ENCODE data around the gene SCN8A.
"Not testable (repeated sequence)": the region's sequence is repeated elsewhere in the genome, so short reads cannot be mapped to it uniquely, and the experiment has no call there.

Gene SCN8A

DNA sequence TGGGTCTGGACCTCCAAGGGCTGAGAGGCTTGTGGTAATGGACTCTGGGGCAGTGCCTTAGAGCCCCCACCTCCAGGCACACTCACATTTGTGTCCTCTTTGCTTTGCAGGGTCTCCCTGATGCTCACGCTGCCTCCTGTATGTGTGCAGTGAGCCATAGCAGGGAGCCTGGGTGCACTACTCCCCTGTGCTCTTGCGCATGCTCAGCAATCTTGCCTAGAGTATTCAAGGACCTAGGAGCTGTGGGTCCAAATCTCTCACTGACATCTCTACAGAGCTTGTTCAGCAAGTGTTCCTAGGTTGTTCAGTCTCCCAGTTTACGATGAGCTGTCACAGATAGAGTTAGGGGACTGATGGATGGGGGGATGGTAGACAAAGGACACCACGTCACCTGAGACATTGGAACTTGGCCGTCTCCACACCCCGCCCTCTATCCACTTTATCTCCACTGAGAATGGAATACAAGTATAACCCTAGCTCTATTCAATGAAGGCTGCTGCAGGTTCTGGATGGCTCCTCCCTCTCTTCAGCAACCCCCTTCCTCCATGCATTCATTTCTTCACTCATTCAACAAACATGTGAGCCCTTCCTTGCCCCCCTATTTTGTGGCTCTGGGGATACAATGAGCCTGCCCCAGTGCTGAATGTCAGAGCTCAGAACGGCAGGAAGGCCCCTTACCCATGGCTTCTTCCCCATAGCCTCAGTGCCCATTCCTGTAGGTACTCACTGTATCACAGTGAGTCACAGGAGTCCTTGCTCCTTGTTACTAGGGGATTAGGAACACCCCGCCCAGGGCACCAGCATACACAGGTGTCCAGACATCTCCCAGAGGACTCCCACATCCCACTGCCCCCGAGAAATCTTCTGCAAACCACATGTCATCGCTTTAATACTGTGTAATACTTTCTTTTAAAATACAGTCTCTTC lies 226.3 kb downstream of the SCN8A start:
- DNase-seq (ENCODE audit: low read depth), result no peak

GRCh38 chr12:51818086-51818485 lies 227.1 kb downstream of the SCN8A start:
- no peak for DNase-seq (ENCODE audit: low read depth)

GRCh38 chr12:51818566-51819300 lies 227.7 kb downstream of the SCN8A start:
- DNase-seq (ENCODE audit: low read depth), result peak; percentile 15

DNA sequence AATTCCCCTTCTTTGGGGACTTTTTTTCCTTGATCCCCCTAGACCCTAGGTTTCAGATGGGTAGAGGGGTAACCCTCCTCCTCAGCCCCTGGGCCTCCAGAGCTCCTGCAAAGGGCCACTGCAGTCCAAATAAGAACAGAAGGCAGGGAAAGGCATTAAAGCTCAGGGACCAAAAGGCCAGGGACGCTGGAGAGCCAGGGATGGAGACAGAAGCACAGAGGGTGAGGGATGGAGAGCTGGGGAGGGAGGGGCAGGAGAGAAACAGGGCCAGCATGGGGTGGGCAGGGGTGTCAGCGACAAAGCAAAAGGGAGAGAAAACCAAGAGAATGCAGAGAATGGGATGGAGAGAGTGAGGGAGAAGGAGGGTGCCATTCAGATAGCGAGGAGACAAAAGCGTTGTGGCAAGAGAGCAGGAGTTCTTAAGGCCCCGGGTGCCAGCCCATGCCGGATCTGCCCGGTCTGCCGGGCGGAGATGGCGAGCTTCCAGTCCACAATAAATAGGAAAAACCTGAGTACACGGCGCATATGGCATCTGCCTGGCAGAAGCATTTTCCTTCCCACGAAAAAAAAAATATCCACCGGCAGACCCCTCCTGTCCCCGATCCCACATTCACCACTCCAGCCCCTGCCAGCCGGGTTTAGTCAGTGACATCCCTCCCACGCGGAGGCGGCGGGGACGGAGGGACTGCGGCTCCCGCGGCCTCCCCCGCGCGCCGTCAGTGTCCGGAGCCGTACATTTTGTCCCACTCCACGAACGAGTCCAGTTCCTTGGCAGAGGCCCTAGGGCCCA lies 228.9 kb downstream of the SCN8A start:
- DNase-seq (ENCODE audit: low read depth), result no peak

DNA sequence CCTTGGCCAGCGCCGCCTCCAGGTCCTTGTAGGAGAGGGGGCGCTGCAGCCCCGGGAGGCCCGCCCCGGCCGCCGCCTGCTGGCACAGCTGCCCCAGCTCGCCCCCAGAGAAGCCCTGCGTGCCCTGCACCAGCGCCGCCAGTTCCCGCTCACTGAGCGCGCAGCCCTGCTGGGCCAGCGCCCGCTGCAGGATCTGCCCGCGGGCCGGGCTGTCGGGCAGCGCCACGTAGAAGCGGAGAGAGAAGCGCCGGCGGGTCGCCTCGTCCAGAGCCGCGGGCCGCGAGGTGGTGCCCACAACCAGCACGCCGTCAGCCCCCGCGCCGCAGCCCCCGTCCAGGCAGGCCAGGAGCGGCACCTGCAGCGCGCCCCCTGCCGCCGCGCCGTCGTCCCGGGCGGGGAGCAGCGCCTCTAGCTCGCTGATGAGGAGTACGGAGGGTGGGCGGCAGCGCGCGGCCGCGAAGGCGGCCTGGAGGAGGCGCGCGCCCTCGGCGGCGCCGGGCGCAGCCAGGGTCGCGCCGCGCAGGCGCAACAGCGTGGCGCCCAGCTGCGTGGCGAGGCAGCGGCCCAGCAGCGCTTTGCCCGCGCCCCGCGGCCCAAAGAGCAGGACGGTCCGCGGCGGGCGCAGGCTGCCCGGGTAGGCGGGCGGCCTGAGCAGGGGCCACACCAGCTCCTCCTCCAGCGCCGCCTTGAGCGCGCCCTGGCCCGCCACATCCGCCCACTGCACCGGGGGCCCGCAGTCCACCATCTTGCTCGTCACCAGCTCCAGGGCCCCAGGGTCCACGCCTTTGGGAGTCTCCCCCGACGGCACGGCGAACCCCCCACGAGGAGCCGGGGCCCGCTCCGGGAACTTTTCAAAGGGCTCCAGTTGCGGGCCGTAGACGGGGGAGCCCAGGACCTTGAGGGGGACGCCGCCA lies 229.8 kb downstream of the SCN8A start:
- no peak for DNase-seq (ENCODE audit: low read depth)

GRCh38 chr12:51821440-51822260 lies 230.6 kb downstream of the SCN8A start:
- DNase-seq (ENCODE audit: low read depth), result no peak

DNA sequence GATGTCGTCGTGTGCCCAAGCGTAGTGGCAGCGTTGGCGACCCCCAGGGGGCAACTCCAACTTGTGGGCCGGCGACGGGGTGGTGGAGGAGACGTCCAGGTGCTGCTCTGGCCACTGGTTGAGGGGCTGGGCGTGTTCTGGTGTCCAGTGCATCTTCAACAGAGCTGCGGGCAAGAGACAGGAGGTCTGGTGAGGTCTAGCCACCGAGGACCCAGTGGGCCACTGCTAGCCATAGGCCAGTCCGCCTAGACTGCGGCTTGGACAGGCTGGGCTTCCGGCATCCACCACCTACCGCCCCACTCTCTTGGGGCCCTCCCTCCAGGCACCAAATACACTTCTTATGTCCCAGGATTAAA lies 231.2 kb downstream of the SCN8A start:
- DNase-seq (ENCODE audit: low read depth), result no peak

GRCh38 chr12:51822956-51823355 lies 231.9 kb downstream of the SCN8A start:
- no peak for DNase-seq (ENCODE audit: low read depth)

DNA sequence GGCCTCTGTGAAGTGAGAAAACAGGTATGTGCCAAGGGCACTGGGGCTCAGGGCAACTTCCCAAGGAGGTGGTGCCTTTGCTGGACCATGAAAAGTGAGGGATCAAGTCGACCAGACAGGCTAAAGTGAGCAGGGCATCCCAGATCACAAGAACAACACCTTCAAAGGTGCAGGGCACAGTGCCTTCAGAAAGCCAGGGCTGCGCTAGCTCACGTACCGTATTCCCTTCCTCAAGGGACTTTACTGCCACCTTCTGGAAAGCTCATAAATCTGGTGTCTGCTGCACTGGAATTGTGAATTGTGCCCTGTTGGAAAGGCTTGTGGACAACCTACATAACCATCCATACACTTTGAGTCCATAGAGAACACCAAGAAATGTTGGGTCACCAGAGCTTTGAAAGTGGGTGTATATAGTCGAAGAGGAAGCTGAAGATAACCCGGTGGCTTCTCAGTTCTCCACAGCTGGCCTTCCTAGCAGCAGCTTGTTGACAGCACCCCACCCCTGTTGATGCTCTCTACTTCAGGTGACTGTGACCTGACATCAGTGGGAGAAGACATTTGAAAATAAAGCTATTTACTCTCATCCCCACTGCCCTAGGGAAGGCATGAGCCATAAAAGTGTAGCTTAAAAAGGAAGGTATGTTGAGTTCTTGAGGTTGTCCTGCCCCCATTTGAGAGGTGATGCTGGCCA lies 233.0 kb downstream of the SCN8A start:
- DNase-seq (ENCODE audit: low read depth), result peak; percentile 38

DNA sequence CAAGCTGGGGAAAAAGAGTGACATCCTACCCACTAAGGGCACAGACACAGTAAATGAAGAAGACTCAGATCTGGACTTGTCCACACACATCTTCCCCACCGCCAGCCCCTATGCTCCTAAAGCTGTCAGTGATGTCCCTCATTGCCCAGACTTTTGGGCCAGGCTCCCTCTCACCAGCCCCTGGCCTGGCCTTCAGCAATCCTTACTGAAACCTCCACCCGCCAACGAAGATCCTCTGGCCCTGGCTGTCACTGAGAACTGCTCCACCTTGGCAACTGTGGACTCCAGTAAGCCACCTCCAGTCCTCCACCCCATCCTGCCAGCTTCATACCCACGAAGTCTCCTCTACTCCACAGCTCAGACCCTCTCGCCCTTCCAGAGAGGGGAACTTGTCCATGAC lies 234.2 kb downstream of the SCN8A start:
- no peak for DNase-seq (ENCODE audit: low read depth)

DNA sequence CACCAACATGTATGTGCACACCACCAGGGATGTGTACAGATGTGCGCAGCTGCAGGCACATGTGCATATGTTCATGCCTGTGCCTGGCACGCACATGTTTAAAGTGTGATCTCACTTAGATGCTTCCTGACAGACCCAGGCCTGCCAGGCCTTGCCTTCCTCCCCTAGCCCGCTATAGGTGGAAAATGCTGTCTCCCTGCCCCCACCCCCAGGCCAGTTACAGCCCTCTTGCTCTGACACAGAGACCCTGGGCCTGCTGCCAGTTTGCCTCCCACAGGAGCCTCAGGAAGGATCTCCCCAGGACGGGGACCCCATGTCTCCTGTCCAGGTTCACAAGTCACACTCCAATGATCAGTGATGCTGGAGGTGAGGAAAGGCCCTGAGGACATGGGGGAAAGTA lies 235.8 kb downstream of the SCN8A start:
- DNase-seq (ENCODE audit: low read depth), result no peak

DNA sequence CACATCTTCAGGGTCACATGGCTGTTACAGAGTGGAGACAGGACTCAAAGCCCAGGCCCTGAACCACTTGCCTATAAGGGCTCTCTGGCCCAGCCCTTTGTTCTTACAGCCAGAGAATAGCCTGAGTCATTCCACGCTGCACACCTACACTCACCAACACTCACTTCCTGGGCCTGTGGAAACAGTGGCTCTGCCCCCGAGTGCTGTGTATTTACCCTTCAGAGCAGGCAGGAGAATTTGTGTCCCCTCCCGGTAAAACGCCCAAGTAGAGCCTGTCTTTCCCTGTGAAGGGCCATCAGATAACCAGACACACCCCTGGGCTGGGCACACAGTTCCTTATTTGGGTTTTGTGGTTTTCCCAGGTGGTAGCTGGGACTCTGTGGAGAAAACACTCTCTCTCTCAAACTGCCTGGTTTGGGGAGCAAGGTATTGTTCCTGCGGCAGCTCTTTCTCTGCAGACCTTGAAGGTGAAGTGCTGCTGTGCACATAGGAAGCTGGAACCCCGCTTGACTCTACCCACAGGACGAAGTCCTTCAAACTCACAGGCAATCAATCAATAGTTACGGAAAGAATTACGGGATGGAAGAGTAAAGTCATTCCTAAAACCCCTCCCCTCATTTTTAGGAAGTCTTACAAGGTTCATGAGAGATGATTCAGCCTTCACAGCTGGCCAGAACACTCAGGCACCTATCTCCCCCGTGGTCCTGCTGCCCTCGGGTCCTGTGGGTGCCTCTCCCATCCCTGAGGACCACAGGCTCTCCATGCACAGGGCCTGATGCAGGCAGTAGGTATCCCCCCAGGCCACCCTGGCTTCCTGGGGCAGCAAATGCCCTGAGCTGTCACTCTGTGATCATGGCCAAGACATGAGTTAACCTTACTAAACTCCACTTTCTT lies 237.1 kb downstream of the SCN8A start:
- DNase-seq (ENCODE audit: low read depth), result peak; percentile 24

GRCh38 chr12:51829011-51829481 lies 238.0 kb downstream of the SCN8A start:
- DNase-seq (ENCODE audit: low read depth), result no peak

DNA sequence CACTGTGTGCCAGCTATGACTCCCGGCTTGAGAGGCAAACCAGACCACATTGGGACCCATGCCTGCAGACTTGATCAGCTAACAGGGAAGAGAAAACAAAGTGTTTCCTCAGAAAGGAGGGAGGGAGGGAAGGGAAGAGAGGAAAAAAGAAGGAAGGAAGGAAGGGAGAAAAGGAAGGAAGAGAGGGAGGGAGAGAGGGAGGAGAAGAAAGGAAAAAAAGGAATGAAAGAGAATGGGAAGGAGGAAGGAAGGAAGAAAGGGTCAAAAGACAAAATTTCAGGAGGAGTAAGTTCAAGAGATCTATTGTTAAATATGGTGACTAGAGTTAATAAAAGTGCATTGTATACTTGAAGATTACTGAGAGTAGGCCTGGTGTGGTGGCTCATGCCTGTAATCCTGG lies 238.6 kb downstream of the SCN8A start:
- DNase-seq (ENCODE audit: low read depth), result no peak

GRCh38 chr12:51831817-51832216 lies 240.8 kb downstream of the SCN8A start:
- DNase-seq (ENCODE audit: low read depth), result not testable (repeated sequence)

- no peak for DNase-seq (ENCODE audit: low read depth)
These were observed 241.5 kb downstream of the SCN8A start for GRCh38 chr12:51832354-51833107.

GRCh38 chr12:51833448-51834227 lies 242.6 kb downstream of the SCN8A start:
- no peak for DNase-seq (ENCODE audit: low read depth)
